GM12878 (cell line): ENCODE data around the gene NT5C3A. TPM values are rescaled to one million over a fixed set of nuclear protein-coding genes. Genes with fewer than 3 reads are reported as not detected.

Experiments
- ATAC-seq: fragments of 200-7000 bp; cut with Tn5 transposase; 3 replicates; pipeline ENCODE4 v1.9.1; 2020; ENCODE audit warnings: mild to moderate bottlenecking, moderate library complexity
- BruUV-seq: library from RNA; stranded (reverse); fragments of 400-500 nt; replicated peaks from 2 replicates; lab custom pipeline; 2021; lab: Mats Ljungman, UMichigan
- CTCF ChIA-PET: fragments of 300-600 bp; sonication (Branson Sonifier 250); formaldehyde crosslinking; extraction: SDS; loops from one replicate; lab custom pipeline; 2021; ENCODE audit warnings: inconsistent platforms; lab: Yijun Ruan, JAX
- POLR2A ChIA-PET: fragments of 350-600 bp; formaldehyde crosslinking; extraction: SDS; loops from one replicate; lab custom pipeline; 2021; ENCODE audit warnings: inconsistent platforms; lab: Charles Lee
- RAD21 ChIA-PET: fragments of 300-600 bp; sonication (Branson Sonifier 250); formaldehyde crosslinking; loops from one replicate; lab custom pipeline; 2023; ENCODE audit warnings: antibody characterized with exemption; ENCODE audit not compliant: unreplicated experiment; lab: Charles Lee
- SMC1A ChIA-PET: fragments of 300-600 bp; sonication (Branson Sonifier 250); formaldehyde crosslinking; loops from one replicate; lab custom pipeline; 2023; ENCODE audit not compliant: unreplicated experiment, uncharacterized antibody; lab: Charles Lee
- DNase-seq: peaks from one replicate; pipeline ENCODE4 v3.0.0-alpha.2; 2011; ENCODE audit warnings: low read depth, low spot score
- FAIRE-seq: peaks from 3 replicates; lab custom pipeline; 2011; peaks lifted over from hg19 to GRCh38; lab: Jason Lieb, UNC
- H2AFZ ChIP-seq: 2 replicates; pipeline ENCODE4 v1.6.0; 2011; ENCODE audit warnings: low read depth, low read length, control low read depth; ENCODE audit not compliant: control insufficient read depth
- H3K27ac ChIP-seq: 2 replicates; pipeline ENCODE4 v1.5.1; 2011; ENCODE audit warnings: control low read depth; ENCODE audit not compliant: control insufficient read depth, insufficient read depth
- H3K27me3 ChIP-seq, 2 experiments: replicated peaks in 1 of 2; 2 replicates each; pipeline versions ENCODE4 v1.6.0 to v1.6.1; 2011; ENCODE audit warnings: low read length in 1 of 2; ENCODE audit not compliant: control insufficient read depth in 2 of 2, insufficient read depth in 2 of 2
- H3K36me3 ChIP-seq, 2 experiments: 2 replicates each; pipeline ENCODE4 v1.5.1; 2011; ENCODE audit warnings: low read length in 1 of 2; ENCODE audit not compliant: control insufficient read depth in 2 of 2, insufficient read depth in 2 of 2
- H3K4me1 ChIP-seq: 2 replicates; pipeline ENCODE4 v1.6.1; 2011; ENCODE audit warnings: mild to moderate bottlenecking, low read length, moderate library complexity, mixed read lengths; ENCODE audit not compliant: control insufficient read depth, insufficient read depth
- H3K4me2 ChIP-seq: 2 replicates; pipeline ENCODE4 v1.6.0; 2011; ENCODE audit warnings: control low read depth; ENCODE audit not compliant: control insufficient read depth, insufficient read depth
- H3K4me3 ChIP-seq: fragments of 200-600 bp; sonication (generic); 2 replicates; pipeline ENCODE4 v1.5.1; 2016
- H3K79me2 ChIP-seq: 2 replicates; pipeline ENCODE4 v1.6.0; 2011; ENCODE audit warnings: low read length; ENCODE audit not compliant: control insufficient read depth, insufficient read depth
- H3K9ac ChIP-seq: 2 replicates; pipeline ENCODE4 v1.8.0; 2011; ENCODE audit warnings: low read length, control low read depth, mixed read lengths; ENCODE audit not compliant: control insufficient read depth, insufficient read depth
- H3K9me3 ChIP-seq: replicated peaks from 3 replicates; pipeline ENCODE4 v1.5.1; 2011; ENCODE audit warnings: mild to moderate bottlenecking, low read length; ENCODE audit not compliant: control insufficient read depth, insufficient read depth
- H4K20me1 ChIP-seq: 2 replicates; pipeline ENCODE4 v1.6.0; 2011; ENCODE audit not compliant: control insufficient read depth, insufficient read depth
- ATF2 ChIP-seq: IDR thresholded peaks from 2 replicates; pipeline ENCODE4 v1.6.1; 2012; ENCODE audit warnings: low read length, inconsistent platforms
- ATF3 ChIP-seq: IDR thresholded peaks from 2 replicates; pipeline ENCODE4 v1.6.1; 2011; ENCODE audit warnings: low read depth, mild to moderate bottlenecking, low read length, moderate library complexity, borderline replicate concordance; ENCODE audit errors: extremely low read depth
- CBFB ChIP-seq: IDR thresholded peaks from 2 replicates; pipeline ENCODE4 v1.6.1; 2016; ENCODE audit warnings: antibody characterized with exemption, low read depth
- CHD4 ChIP-seq: fragments of 200-600 bp; sonication (generic); IDR thresholded peaks from 2 replicates; pipeline ENCODE4 v1.6.1; 2016; ENCODE audit warnings: mild to moderate bottlenecking
- EZH2 ChIP-seq: IDR thresholded peaks from 2 replicates; pipeline ENCODE4 v1.6.1; 2012; ENCODE audit warnings: low read depth, mild to moderate bottlenecking, control low read depth, inconsistent platforms, low read length, borderline replicate concordance; ENCODE audit not compliant: control insufficient read depth
- GABPA ChIP-seq: IDR thresholded peaks from 2 replicates; pipeline ENCODE4 v1.6.1; 2014; ENCODE audit warnings: antibody characterized with exemption, low read depth, mild to moderate bottlenecking, inconsistent platforms
- KLF5 ChIP-seq: fragments of 450-650 bp; IDR thresholded peaks from 2 replicates; pipeline ENCODE4 v1.6.1; 2014; ENCODE audit warnings: mild to moderate bottlenecking; ENCODE audit not compliant: partially characterized antibody
- NR2F1 ChIP-seq: fragments of 450-650 bp; conservative IDR thresholded peaks from 2 replicates; pipeline ENCODE4 v1.6.1; 2017; ENCODE audit warnings: mild to moderate bottlenecking
- PKNOX1 ChIP-seq: fragments of 450-650 bp; IDR thresholded peaks from 2 replicates; pipeline ENCODE4 v1.6.1; 2016; ENCODE audit warnings: mild to moderate bottlenecking
- POLR2AphosphoS2 ChIP-seq: IDR thresholded peaks from 2 replicates; pipeline ENCODE4 v1.6.1; 2011; ENCODE audit warnings: low read depth, mild to moderate bottlenecking, low read length, improper control_type of control experiment, moderate library complexity
- RAD21 ChIP-seq: IDR thresholded peaks from 2 replicates; pipeline ENCODE4 v1.6.1; 2011; ENCODE audit warnings: mild to moderate bottlenecking, low read depth, low read length, moderate library complexity; ENCODE audit not compliant: insufficient read depth
- RBBP5 ChIP-seq: fragments of 200-600 bp; sonication (generic); conservative IDR thresholded peaks from 2 replicates; pipeline ENCODE4 v1.6.1; 2016
- RFX5 ChIP-seq: IDR thresholded peaks from 2 replicates; pipeline ENCODE4 v1.6.1; 2011; ENCODE audit warnings: low read depth, low read length, improper control_type of control experiment
- YBX1 ChIP-seq: fragments of 450-650 bp; IDR thresholded peaks from 2 replicates; pipeline ENCODE4 v1.6.1; 2016; ENCODE audit warnings: antibody characterized with exemption
- WGBS: methylation state at CpG from one replicate; pipeline ENCODE4 v1.1.6; 2016; ENCODE audit warnings: low lambda C conversion rate; ENCODE audit not compliant: insufficient replicate concordance, insufficient coverage; ENCODE audit errors: missing lambda C conversion rate; 5-methylcytosine and 5-hydroxymethylcytosine counted together
- in situ Hi-C: fragments of 300-500 bp; cut with MboI; formaldehyde crosslinking; loops from 9 replicates; pipeline ENCODE4 v1.14.3; 2018; ENCODE audit warnings: mixed read lengths
- intact Hi-C: fragments of 100-400 bp; cut with micrococcal nuclease; formaldehyde crosslinking; loops from one replicate; pipeline ENCODE4 v1.14.2; 2022; ENCODE audit not compliant: unreplicated experiment
- polyA plus RNA-seq, 11 experiments: library from polyadenylated mRNA; depleted of rRNA in 4 of 11; unstranded in 6 of 11; stranded (reverse) in 5 of 11; fragments of >200 nt; fragmentation: Nextera tagmentation in 4 of 11; fragmentation: Illumina TruSeq in 1 of 11; extraction: Ambion mirVana in 4 of 11; extraction: Trizol in 1 of 11; gene quantifications; 1 replicate in 1 of 11; 2 replicates in 10 of 11; pipeline versions ENCODE4 v1.2.1 to v1.2.3, GENCODE V29; 2011 to 2016; ENCODE audit warnings: inconsistent platforms in 2 of 11, missing spikeins in 2 of 11, low read depth in 1 of 11
- total RNA-seq, 4 experiments: library from RNA; depleted of rRNA in 3 of 4; stranded (reverse); fragments of >200 nt in 3 of 4; fragmentation: Illumina TruSeq in 1 of 4; extraction: Trizol in 1 of 4; gene quantifications; 2 replicates each; pipeline versions ENCODE4 v1.2.1 to v1.2.3, GENCODE V29; 2013 to 2021

Gene NT5C3A
- total and polyA plus RNA-seq, 10 of the 15 experiments (the other 5 are each of a cell fraction or from before 2014, with no cell fraction given): 53.0 to 111 (median 71.4) TPM

- no TSS peak for BruUV-seq
- H3K27ac ChIP-seq: no peak overlapping the region
- ChIA-PET CTCF (interaction anchor here (0.9 to 2.4 kb wide), 2 partner anchors 15 to 232 kb away, joined by 3 to 12 read pairs; no protein-coding TSS in a partner anchor), POLR2A (no interaction called here), SMC1A (no interaction called here), RAD21 (no interaction called here)
- DNase-seq (no peak), ATAC-seq (no peak), FAIRE-seq (no peak)
- in situ Hi-C loops (no loop called here), intact Hi-C loops (no loop called here)
- no peaks in the 10 kb centered on the region for H3K79me2 ChIP-seq
- no peak for TF ChIP-seq GABPA
- no peak for TF ChIP-seq KLF5
- no peak for TF ChIP-seq ATF2
- TF ChIP-seq YBX1: no peak
- TF ChIP-seq CHD4: no peak
- 72% methylated on average over 2 of the region's 2 CpGs for WGBS
- H3K4me3 ChIP-seq: no peak overlapping the region
- no peak overlapping the region for H3K9ac ChIP-seq
- no peak overlapping the region for H3K4me2 ChIP-seq
- no peaks in the 10 kb centered on the region for H4K20me1 ChIP-seq
- no peak overlapping the region for H2AFZ ChIP-seq
- peaks cover 0 to 2% of the 10 kb centered on the region in 2 experiments; a peak in 2 of 4 replicates for H3K27me3 ChIP-seq
- no peaks in the 10 kb centered on the region for H3K4me1 ChIP-seq
- no peaks in the 10 kb centered on the region for H3K9me3 ChIP-seq
- no peaks in the 10 kb centered on the region for H3K36me3 ChIP-seq
These were observed 16.5 kb upstream of the NT5C3A start for GRCh38 chr7:33079096-33079495.

GRCh38 chr7:33076737-33077136, 14.2 kb upstream of the NT5C3A start:
- Histone ChIP-seq H3K4me2 (no peak overlapping the region), H3K9me3 (no peaks in the 10 kb centered on the region; the same call in 2 of the 3 replicates), H3K4me1 (no peaks in the 10 kb centered on the region), H3K27me3 (peaks cover 0 to 2% of the 10 kb centered on the region in 2 experiments; a peak in 2 of 4 replicates), H3K27ac (no peak overlapping the region), H2AFZ (no peak overlapping the region), H4K20me1 (no peaks in the 10 kb centered on the region), H3K36me3 (no peaks in the 10 kb centered on the region), H3K9ac (no peak overlapping the region), H3K4me3 (no peak overlapping the region), H3K79me2 (no peaks in the 10 kb centered on the region)
- WGBS: 15% methylated on average over 3 of the region's 3 CpGs
- intact Hi-C loops: no loop called here
- ChIA-PET CTCF (interaction anchor here (0.6 to 2.4 kb wide), 5 partner anchors 15 to 1758 kb away, joined by 3 to 12 read pairs (median 3); partner anchors contain the start of gene LSM5), POLR2A (no interaction called here), SMC1A (no interaction called here), RAD21 (no interaction called here)
- FAIRE-seq (no peak), DNase-seq (no peak), ATAC-seq (no peak)
- in situ Hi-C loops: no loop called here
- BruUV-seq: no TSS peak
- TF ChIP-seq PKNOX1: no peak
- TF ChIP-seq RFX5: no peak
- TF ChIP-seq ATF3: no peak
- TF ChIP-seq POLR2AphosphoS2: no peak
- no peak for TF ChIP-seq RAD21
- no peak for TF ChIP-seq CBFB
- TF ChIP-seq NR2F1: no peak
- no peak for TF ChIP-seq RBBP5
- no peak for TF ChIP-seq EZH2
